Astrocyte (in vitro differentiated cells and primary cell): Measurements from ENCODE around the gene MOB1A.

Experiments
- CTCF ChIP-seq: IDR thresholded peaks from 2 replicates; pipeline ENCODE4 v1.5.1; 2011; ENCODE audit warnings: low read depth, mild to moderate bottlenecking, inconsistent platforms, low read length, moderate library complexity; ENCODE audit not compliant: insufficient read depth
- EZH2 ChIP-seq: IDR thresholded peaks from 2 replicates; pipeline ENCODE4 v1.6.1; 2012; ENCODE audit warnings: mild to moderate bottlenecking, low read length, inconsistent platforms; ENCODE audit not compliant: insufficient read depth

- TF ChIP-seq CTCF (no peak), EZH2 (no peak)
Observed at GRCh38 chr2:74109551-74109950, 69.1 kb downstream of the MOB1A start.
